ENCODE data around the gene HLCS.
"Not testable (repeated sequence)": the region's sequence is repeated elsewhere in the genome, so short reads cannot be mapped to it uniquely, and the experiment has no call there.

HLCS gene

GRCh38 chr21:36845070-36845469 is 121.4 kb downstream of the HLCS start:
- DNase-seq, result no peak

- DNase-seq, result no peak
Measured at GRCh38 chr21:36841866-36842265, 124.6 kb downstream of the HLCS start.

- no peak for DNase-seq
Measured at GRCh38 chr21:36839735-36840134, 126.7 kb downstream of the HLCS start.

- no peak for DNase-seq
Measured at GRCh38 chr21:36839123-36839522, 127.3 kb downstream of the HLCS start.

GRCh38 chr21:36835383-36835795 is 131.1 kb downstream of the HLCS start:
- no peak for DNase-seq

GRCh38 chr21:36834192-36834591 is 132.3 kb downstream of the HLCS start:
- no peak for DNase-seq

- DNase-seq, result no peak
Measured at GRCh38 chr21:36830100-36830499, 136.4 kb downstream of the HLCS start.

GRCh38 chr21:36828891-36829515 is 137.5 kb downstream of the HLCS start:
- DNase-seq, result no peak

GRCh38 chr21:36828208-36828607 is 138.3 kb downstream of the HLCS start:
- DNase-seq, result no peak

- no peak for DNase-seq
Measured at GRCh38 chr21:36825658-36826057, 140.8 kb downstream of the HLCS start.

GRCh38 chr21:36821032-36821299 is 145.5 kb downstream of the HLCS start:
- DNase-seq, result no peak

- DNase-seq, result no peak
Measured at GRCh38 chr21:36820176-36821031, 146.1 kb downstream of the HLCS start.

- DNase-seq, result no peak
Measured at GRCh38 chr21:36817732-36818450, 148.6 kb downstream of the HLCS start.

GRCh38 chr21:36816561-36817130 is 149.8 kb downstream of the HLCS start:
- DNase-seq, result no peak

GRCh38 chr21:36816026-36816425 is 150.4 kb downstream of the HLCS start:
- not testable (repeated sequence) for DNase-seq

- no peak for DNase-seq
Measured at GRCh38 chr21:36815284-36815683, 151.2 kb downstream of the HLCS start.

- DNase-seq, result no peak
Measured at GRCh38 chr21:36813052-36813451, 153.4 kb downstream of the HLCS start.

GRCh38 chr21:36811762-36812161 is 154.7 kb downstream of the HLCS start:
- DNase-seq, result no peak

GRCh38 chr21:36810443-36810842 is 156.0 kb downstream of the HLCS start:
- no peak for DNase-seq

GRCh38 chr21:36807422-36807928 is 159.0 kb downstream of the HLCS start:
- no peak for DNase-seq

- no peak for DNase-seq
Measured at GRCh38 chr21:36806103-36806502, 160.4 kb downstream of the HLCS start.

- DNase-seq, result no peak
Measured at GRCh38 chr21:36804874-36805611, 161.4 kb downstream of the HLCS start.
